NCI-H1436 (cell line): ENCODE measurements around the gene ARHGAP26.
A peak's percentile ranks its signal among the peaks of the same experiment; 100 is the strongest.

ENCODE experiments used
- DNase-seq: peaks from one replicate; lab custom pipeline; 2025; lab: John Stamatoyannopoulos, UW

ARHGAP26 gene

DNA sequence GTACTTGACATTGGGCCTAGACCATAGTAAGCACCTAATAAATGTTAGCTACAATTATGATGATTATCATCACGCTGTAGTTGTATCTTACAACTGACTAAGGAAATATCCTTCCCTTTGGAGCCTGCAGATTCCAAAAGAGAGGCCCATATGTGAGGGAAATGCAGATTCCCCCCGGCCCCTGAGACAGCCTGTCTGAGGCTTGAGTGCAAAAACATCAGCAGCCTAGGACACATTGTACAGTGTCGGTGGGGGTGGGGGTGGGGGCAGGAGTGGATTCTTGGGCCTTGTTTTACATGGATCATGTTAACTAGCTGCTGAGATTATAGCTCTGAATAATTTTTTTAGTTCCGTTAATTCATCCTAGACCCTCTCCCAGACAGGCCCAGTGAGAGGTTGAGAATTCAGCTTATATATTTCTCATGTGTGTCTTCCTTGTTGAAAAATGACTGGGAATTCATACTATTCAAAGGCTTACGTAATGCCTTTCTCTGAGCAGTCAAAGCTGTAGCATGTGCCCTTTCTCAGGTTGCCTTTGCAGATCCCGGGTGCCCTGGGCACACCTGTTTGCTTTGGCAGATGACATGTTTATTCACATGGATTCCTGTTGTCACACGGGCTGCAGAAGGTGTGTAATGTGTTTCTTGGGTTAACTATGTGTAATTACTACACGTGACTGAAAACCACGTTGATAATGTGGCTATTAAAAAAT, 370.5 kb downstream of the ARHGAP26 start:
- DNase-seq: peak; percentile 66

GRCh38 chr5:143141652-143142051, 371.5 kb downstream of the ARHGAP26 start:
- no peak for DNase-seq

GRCh38 chr5:143142596-143143435, 372.6 kb downstream of the ARHGAP26 start:
- DNase-seq: peak; percentile 27

DNA sequence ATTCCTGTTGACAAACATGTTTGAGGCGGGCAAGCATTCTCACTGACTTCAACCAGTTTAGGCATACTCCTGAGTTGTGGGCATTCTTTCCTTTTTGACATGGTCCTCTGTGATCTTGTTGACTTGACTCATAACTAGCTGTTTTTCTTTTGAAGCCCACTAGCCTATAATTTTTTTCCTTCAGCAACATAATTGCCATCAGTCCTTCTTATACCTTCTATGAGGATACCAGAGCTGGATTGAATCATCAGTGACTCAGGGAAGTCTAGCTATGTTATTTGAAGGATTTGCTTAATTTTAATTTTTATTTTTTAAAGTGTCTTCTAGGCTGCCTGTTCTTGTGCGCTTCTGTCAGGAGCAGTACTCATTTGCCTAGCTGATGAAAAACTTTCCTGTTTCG, 373.8 kb downstream of the ARHGAP26 start:
- no peak for DNase-seq

DNA sequence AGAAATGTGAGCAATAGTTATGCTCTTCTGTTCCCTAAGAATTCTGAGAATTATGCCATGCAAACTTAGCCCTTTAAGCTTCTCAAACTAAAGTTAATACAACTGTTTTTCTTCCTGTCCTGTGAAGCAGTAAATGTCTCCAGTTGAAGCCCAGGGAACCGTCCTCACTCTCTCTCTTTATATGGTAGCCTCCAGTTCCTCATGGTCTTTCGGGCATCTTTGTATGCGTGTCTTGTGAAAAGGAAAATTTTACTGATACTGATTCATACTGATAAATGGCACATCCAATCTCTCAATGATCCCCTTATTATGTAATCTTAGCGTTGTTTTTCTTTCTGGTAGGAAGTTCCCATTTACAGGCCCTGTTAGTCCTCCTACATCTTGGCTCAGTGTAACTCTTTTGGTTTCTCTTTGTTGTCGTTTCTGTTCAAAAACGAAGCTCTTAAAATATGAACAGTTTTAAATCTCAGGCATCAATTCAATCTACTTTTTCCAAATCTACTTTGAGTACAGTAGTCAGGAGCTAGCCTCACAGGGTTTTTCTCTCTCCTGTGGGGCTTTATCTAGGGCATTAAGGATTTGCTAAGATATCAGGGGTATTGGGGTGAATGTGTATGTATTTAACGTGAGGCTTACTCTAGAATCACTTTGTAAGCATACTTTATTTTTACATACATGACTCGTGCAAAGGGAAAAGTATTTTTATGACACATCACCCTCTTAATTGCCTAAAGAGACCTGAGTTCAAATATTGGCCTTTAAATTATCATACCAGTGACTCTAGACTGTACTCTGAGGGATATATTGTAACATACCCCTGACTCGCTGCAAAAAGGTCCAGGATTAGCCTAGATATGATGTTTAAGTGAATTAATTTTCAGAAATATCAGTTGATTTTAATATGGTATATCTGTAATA, 375.3 kb downstream of the ARHGAP26 start:
- DNase-seq: no peak

DNA sequence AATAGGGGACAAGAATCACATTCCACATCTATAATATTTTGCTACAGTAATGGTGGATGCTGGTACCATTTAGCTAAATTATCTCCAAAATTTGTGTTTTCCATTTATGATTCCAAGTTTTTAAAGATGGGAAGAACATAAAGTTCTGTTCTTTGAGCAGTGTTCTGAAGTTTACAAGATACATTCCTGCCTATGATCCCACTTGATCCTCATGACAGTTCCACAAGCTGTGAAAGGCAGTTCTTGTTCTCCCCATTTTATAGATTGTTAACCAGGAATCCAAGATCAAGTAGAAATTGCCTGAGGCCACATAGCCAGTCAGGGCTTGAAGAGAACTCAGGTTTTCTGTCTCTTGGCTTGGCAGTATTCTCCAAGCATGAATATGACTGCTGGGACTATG, 376.0 kb downstream of the ARHGAP26 start:
- DNase-seq: no peak

DNA sequence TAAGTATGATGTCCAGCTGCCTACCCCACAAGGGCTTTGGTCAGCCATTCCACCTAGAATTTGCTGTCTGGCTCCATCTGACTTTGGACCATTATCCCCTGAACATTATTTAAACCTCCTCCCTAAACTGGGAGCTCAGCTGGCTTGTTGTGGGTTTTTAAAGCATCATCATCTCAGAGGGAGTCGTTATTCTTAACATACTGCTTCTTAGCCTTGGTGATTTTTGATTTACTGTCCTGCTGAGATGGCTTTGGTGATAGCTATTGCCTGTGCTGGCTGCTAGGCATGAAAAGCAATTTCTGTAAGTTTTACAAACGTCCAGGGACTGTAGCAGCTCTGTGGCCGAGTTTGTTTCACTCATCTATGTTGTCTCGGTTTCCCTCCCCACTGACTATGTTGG, 377.2 kb downstream of the ARHGAP26 start:
- no peak for DNase-seq

DNA sequence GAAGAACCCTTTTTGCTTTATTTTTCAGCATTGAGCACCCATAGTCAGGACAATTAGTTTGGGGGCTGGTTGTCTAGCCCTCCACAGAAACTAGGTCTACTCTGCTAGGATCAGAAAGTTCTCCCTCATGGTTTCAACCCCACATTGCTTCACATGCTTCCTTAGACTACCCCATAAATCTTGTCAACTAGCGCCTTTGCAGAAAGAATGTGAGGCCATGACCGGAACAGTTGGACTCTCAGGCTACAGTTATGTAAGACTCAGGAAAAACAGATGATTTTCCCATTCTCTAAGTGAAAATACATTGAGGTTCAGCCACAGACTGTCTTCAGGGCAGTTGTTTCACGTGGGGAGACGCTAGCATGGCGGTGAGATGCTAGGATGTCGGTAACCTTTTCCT, 377.7 kb downstream of the ARHGAP26 start:
- DNase-seq: no peak

GRCh38 chr5:143148771-143149170, 378.6 kb downstream of the ARHGAP26 start:
- DNase-seq: no peak

- no peak for DNase-seq
Measured at GRCh38 chr5:143149759-143150158, 379.6 kb downstream of the ARHGAP26 start.

- no peak for DNase-seq
Measured at GRCh38 chr5:143151056-143151700, 381.0 kb downstream of the ARHGAP26 start.

GRCh38 chr5:143152445-143152844, 382.3 kb downstream of the ARHGAP26 start:
- DNase-seq: no peak

GRCh38 chr5:143153332-143154119, 383.3 kb downstream of the ARHGAP26 start:
- DNase-seq: no peak

DNA sequence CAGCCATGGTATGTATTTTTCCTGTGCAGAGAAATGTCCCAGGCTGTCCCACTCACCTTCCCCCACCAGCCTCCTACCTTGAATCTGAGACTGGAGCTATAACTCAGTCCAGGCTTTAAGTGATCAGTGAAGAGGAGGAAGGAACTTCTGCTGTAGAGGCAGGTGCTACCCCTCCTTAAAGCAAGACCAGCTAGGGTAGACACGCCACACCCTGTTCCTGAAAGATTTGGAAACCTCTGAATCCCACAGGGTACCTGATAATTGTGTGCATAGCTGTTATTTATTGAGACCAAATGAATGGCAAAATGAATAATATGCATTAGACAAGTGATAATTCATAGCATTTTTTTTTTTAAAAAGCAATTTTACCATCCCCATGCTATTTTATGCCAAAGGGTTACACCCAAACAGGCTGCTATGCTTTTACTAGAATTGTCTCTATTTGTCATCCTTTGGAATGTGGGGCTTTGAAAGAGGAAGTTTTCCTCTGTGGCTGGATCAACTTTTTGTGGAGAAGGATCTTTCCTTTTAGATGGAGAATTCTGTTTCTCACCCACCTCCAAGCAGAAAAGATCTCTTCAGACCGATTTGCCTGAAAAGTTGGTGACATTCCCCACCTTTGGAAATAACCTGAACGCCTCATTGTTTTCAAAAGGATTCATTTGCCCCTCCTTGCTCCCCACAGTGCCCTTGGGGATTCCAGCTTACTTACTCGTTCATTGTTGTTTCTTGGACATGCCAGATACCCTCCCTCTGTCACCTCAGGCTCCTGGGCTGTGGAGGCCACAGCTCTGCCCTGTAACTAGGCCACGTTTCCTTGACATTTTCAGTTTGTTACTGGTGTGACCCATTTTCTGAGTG, 384.6 kb downstream of the ARHGAP26 start:
- DNase-seq: no peak

DNA sequence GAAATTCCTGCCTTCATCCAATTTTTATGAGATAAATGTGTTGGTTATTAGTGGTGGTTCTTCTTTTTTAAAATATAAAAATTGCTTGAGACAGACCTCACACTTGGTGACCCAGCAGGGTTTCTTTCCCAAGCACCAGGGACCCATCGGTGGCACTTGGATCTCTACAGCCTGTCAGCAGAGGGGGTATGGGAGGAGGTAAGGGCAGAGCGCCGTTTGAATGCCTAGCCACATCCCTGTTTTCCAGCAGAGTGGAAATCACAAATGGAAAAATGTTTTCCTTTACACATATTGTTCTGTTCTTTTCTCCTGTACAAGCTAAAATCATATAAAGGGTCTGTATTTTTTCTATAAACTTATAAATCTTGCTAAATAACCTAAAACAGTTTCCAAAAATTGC, 385.3 kb downstream of the ARHGAP26 start:
- no peak for DNase-seq

- DNase-seq: no peak
Measured at GRCh38 chr5:143156086-143156485, 385.9 kb downstream of the ARHGAP26 start.

DNA sequence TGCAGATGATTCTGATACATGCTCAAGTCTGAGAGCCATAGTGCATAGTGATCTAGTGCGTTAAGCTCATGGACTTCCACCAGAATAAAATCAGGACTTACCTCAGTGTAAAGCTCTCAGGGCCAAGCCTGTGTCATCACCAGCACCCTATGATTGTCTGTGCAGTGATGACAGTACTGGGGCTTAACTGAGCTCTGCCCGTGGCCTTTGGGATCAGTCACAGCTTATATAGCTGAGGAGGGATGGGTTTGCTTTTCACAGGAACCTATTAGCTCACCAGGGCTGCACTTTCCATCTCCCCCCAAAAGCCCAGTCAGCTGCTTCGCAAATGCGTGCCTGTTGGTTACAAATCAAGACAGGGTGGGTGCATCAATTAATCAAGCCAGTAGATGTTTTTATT, 386.4 kb downstream of the ARHGAP26 start:
- DNase-seq: no peak

DNA sequence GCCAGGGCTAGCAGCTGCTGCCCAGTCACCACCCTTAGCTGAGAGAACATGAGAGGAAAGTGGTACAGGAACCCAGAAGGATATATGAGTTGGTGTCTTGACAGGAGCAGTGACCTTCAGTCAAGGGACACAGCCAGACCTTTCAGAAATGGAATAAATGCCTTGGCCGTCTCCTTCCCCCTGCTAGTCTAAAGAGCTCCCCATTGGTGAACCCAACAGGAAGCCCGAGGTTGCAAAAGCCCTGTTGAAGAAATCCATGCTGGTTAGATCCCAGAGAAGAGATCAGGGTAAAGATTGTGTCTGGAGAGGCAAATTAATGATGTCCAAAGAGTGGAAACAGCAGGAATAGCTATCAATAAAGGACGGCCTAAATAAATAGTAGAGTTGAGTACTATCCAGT, 388.9 kb downstream of the ARHGAP26 start:
- no peak for DNase-seq

DNA sequence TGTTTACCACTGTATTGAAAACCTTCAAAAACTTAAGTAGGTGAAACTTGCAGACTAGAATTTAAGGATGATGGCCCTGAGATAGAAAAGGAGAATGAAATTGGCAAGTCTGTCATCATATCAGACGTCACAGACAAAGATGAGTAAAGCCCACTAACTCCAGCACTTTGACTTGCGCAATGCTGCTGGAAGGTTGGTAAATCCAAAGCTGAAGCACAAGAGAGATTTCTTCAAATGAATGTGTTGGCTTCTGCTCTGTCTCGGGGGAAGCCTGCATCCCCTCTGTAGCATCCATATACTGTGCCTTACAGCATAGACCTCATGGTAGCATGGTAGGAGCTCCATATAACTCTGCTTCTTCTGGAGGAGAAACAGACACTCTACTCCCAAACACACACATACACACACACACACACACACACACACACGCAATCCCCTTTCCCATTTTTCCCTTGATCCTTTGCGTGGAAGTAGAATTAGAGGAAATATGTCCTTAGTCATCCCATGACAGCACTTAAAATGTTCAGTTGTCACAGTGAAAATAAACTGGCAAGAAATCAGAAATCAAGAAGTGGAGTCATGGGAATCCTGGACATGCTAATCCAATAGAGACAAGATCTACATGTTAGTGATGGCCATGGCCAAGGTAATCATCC, 391.8 kb downstream of the ARHGAP26 start:
- no peak for DNase-seq

GRCh38 chr5:143162810-143163209, 392.6 kb downstream of the ARHGAP26 start:
- DNase-seq: no peak
